Uterus (tissue), 2 donors: ENCODE measurements around the gene FNIP1.
"Not testable (repeated sequence)": the region's sequence is repeated elsewhere in the genome, so short reads cannot be mapped to it uniquely, and the experiment has no call there.

Experiments used
- POLR2A ChIP-seq, 2 donors: fragments of 450-650 bp; IDR thresholded peaks; one replicate each; pipeline ENCODE4 v1.6.1; 2016; ENCODE audit warnings: antibody characterized with exemption in 2 of 2, mild to moderate bottlenecking in 1 of 2, moderate library complexity in 1 of 2
- TF ChIP-seq, protein P1 (sequence below), 4 experiments: fragments of 200-600 bp in 2 of 4; fragments of 450-650 bp in 2 of 4; sonication (generic) in 2 of 4; IDR thresholded peaks; one replicate each; pipeline ENCODE4 v1.5.1; 2016 to 2019; ENCODE audit warnings: antibody characterized with exemption in 4 of 4, mild to moderate bottlenecking in 2 of 4, moderate library complexity in 1 of 4

- not testable (repeated sequence) for TF ChIP-seq POLR2A (IDR thresholded peaks at IDR 0.05)
- TF ChIP-seq, protein P1, sequence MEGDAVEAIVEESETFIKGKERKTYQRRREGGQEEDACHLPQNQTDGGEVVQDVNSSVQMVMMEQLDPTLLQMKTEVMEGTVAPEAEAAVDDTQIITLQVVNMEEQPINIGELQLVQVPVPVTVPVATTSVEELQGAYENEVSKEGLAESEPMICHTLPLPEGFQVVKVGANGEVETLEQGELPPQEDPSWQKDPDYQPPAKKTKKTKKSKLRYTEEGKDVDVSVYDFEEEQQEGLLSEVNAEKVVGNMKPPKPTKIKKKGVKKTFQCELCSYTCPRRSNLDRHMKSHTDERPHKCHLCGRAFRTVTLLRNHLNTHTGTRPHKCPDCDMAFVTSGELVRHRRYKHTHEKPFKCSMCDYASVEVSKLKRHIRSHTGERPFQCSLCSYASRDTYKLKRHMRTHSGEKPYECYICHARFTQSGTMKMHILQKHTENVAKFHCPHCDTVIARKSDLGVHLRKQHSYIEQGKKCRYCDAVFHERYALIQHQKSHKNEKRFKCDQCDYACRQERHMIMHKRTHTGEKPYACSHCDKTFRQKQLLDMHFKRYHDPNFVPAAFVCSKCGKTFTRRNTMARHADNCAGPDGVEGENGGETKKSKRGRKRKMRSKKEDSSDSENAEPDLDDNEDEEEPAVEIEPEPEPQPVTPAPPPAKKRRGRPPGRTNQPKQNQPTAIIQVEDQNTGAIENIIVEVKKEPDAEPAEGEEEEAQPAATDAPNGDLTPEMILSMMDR (IDR thresholded peaks at IDR 0.05): not testable (repeated sequence)
Observed at GRCh38 chr5:131593436-131593835, 203.4 kb downstream of the FNIP1 start.
